Measurements from ENCODE around the gene FDX2. TPM values are rescaled to one million over a fixed set of nuclear protein-coding genes. Genes with fewer than 3 reads are reported as not detected.
"Not testable (repeated sequence)": the region's sequence is repeated elsewhere in the genome, so short reads cannot be mapped to it uniquely, and the experiment has no call there.

The FDX2 gene
- total RNA-seq (2014; rRNA removed): 61.0 and 64.5 TPM in 2 replicates
- polyA plus RNA-seq (2012): 77.1 TPM

GRCh38 chr19:10315335-10316214 is at the start of gene FDX2:
TSS of gene FDX2 (minus strand) at chr19:10316015. CDS start at chr19:10315996, 19 bp downstream.
- peak; percentile 75 for DNase-seq (ENCODE audit: low read depth)

- DNase-seq (ENCODE audit: low read depth): no peak
Observed at GRCh38 chr19:10365518-10365917, 49.7 kb upstream of the FDX2 start.

- DNase-seq (ENCODE audit: low read depth): no peak
Observed at GRCh38 chr19:10364644-10365043, 48.8 kb upstream of the FDX2 start.

DNA sequence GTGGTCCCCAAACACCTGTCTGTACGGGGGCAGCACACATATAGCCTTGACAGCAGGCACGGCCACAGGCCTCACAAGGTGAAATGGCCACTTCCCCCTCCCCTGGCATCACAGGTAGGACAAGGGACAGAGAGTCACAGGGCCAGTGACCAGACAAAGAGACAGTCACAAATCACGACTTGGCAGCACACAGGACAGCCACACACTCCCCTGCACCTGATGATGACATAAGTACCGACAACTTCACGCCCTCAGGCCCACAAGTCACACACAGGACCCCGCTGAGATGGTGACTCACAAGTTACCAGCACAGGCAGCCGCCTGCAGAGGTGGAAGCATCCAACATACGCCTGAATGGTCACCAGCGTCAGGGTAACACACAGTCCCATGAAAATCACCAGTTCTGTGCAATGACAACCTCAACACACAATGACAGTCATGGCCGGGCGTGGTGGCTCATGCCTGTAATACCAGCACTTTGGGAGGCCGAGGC is 48.0 kb upstream of the FDX2 start:
- DNase-seq (ENCODE audit: low read depth): no peak

- no peak for DNase-seq (ENCODE audit: low read depth)
Observed at GRCh38 chr19:10362259-10362658, 46.4 kb upstream of the FDX2 start.

DNA sequence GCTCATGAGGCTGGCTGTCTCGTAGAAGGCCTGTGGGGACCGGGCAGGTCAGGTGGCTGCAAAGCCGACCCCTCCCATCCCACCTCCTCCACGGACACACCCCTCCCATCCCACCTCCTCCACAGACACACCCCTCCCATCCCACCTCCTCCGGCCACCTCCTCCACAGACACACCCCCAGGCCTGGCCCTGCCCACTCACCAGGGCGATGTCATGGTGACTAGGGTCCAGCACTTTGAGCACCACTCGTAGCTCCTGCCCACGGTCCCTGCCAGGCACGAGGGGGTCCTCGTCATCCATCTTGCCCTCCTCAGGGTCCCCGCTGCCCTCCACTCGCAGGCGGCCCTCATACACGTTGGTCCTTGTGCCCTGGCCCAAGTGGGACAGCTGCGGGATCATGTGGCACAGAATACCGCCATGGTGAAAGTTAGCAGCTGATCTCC is 45.8 kb upstream of the FDX2 start:
- DNase-seq (ENCODE audit: low read depth): no peak

- DNase-seq (ENCODE audit: low read depth): no peak
Observed at GRCh38 chr19:10356431-10356830, 40.6 kb upstream of the FDX2 start.

GRCh38 chr19:10353793-10354391 is 38.1 kb upstream of the FDX2 start:
- DNase-seq (ENCODE audit: low read depth): no peak

DNA sequence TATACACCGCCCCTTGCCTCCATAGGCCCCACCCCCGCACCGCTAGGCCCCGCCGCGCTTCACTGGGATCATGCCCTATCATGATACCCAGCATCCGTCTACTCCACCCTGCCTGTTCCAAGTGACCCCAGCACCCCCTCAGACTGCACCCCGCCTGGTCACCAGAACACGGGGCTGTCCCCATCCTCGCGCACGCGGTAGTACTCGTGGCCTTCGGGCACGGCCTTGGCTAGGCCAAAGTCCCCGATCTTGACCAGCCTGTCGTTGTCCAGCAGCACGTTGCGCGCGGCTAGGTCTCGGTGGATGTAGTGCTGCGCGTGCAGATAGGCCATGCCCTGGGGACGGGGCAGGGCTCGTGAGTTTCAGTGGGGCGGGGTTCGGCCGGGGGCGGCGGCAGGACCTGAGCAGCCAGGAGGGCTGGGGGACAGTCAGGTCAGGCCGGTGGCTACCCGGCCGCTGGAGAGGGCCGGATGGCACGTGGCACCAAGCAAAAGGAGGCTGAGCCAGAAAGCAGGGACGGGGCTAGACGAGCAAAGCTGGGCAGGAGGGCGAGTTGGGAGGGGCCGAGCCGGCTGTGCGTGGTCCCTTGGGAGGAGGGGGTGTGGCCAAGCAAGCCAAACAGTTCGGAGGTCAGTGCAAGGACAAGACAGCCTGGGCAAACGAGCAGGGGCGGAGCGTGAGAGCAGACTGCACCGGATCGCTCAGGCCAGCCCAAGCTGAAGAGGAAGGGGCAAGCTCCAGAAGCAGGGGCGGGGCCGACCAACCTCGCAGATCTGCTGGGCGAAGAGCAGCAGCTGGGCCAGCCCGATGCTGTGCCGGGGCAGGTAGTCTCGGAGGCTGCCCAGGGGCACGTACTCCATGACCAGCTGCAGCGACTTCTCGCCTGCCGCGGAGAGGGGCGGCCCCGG is 37.2 kb upstream of the FDX2 start:
- DNase-seq (ENCODE audit: low read depth): no peak

- no peak for DNase-seq (ENCODE audit: low read depth)
Observed at GRCh38 chr19:10346509-10346908, 30.7 kb upstream of the FDX2 start.

DNA sequence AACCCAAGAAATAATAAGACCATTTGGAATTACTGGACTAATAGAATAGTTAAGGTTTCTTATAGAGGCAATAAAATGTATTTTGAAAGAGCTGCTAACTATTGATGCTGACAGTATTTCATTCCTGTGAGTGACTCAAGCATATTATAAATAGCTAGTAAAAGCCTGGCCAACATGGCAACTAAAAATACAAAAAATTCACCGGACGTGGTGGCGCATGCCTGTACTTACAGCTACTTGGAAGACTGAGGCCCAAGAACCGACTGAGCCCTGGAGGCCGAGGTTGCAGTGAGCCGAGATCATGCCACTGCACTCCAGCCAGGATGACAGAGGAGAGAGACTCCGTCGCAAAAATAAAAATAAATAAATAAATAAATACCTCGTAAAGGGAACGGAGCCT is 29.0 kb upstream of the FDX2 start:
- DNase-seq (ENCODE audit: low read depth): no peak

- DNase-seq (ENCODE audit: low read depth): no peak
Observed at GRCh38 chr19:10343495-10343894, 27.7 kb upstream of the FDX2 start.

GRCh38 chr19:10339977-10340376 is 24.2 kb upstream of the FDX2 start:
- no peak for DNase-seq (ENCODE audit: low read depth)

GRCh38 chr19:10339380-10339960 is 23.7 kb upstream of the FDX2 start, which contains the start of gene ICAM3:
TSS of gene ICAM3 (minus strand) at chr19:10339624. CDS start at chr19:10339614, 10 bp downstream.
- DNase-seq (ENCODE audit: low read depth): no peak

DNA sequence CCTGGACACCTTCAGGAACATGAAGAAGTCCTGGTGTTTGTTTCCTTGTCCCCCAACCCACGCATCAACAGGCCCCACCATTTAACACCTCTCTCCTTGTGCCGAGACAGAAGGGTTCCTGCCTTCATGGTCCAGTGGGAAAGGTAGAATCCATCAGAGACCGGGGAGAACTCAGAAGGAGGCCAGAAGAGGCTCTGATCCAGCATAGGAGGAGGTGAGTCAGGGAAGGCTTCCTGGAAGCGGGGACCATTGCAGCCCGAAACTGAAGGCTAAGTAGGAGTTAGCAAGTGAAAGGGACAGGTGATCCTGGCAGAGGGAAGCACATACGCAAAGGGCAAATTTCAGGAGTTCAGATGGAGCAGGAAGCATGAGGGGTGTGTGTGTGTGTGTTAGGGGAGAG is 23.1 kb upstream of the FDX2 start:
- no peak for DNase-seq (ENCODE audit: low read depth)

DNA sequence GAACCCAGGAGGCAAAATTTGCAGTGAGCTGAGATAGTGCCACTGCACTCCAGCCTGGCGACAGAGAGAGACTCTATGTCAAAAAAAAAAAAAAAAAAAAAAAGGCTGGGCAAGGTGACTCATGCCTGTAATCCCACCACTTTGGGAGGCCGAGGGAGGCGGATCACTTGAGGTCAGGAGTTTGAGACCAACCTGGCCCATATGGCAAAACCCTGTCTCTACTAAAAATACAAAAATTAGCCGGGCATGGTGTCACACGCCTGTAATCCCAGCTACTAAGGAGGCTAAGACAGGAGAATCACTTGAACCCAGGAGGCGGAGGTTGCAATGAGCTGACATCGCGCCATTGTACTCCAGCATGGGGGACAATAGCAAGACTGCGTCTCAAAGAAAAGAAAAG is 20.9 kb upstream of the FDX2 start:
- not testable (repeated sequence) for DNase-seq (ENCODE audit: low read depth)

- DNase-seq (ENCODE audit: low read depth): no peak
Observed at GRCh38 chr19:10335352-10335985, 19.7 kb upstream of the FDX2 start.

GRCh38 chr19:10334588-10335351 is 19.0 kb upstream of the FDX2 start:
- peak; percentile 94 for DNase-seq (ENCODE audit: low read depth)

- no peak for DNase-seq (ENCODE audit: low read depth)
Observed at GRCh38 chr19:10333758-10334587, 18.2 kb upstream of the FDX2 start.

Data from LHCN-M2 (cell line).